IPS DF 4.7 (cell line): ENCODE results near the gene SIRPD.

Source experiments
- DNase-seq: peaks from one replicate; pipeline ENCODE4 v3.0.0-alpha.2; 2013; ENCODE audit warnings: low spot score; ENCODE audit errors: extremely low read depth

SIRPD gene

GRCh38 chr20:1496930-1497329 is 60.6 kb downstream of the SIRPD start:
- no peak for DNase-seq

GRCh38 chr20:1494436-1494835 is 63.1 kb downstream of the SIRPD start:
- DNase-seq, result no peak

GRCh38 chr20:1493536-1493935 is 64.0 kb downstream of the SIRPD start:
- DNase-seq, result no peak

GRCh38 chr20:1491860-1492642 is 65.5 kb downstream of the SIRPD start:
- DNase-seq, result no peak

GRCh38 chr20:1491281-1491840 is 66.1 kb downstream of the SIRPD start, which contains the start of gene SIRPB2:
Gene SIRPB2, minus strand, starts transcription at chr20:1491420. Its CDS starts 61 bp downstream, at chr20:1491359.
- DNase-seq, result no peak

- no peak for DNase-seq
These were observed 66.8 kb downstream of the SIRPD start for GRCh38 chr20:1490643-1491195.

- no peak for DNase-seq
These were observed 67.6 kb downstream of the SIRPD start for GRCh38 chr20:1489764-1490436.

- no peak for DNase-seq
These were observed 68.2 kb downstream of the SIRPD start for GRCh38 chr20:1489325-1489724.

- no peak for DNase-seq
These were observed 70.9 kb downstream of the SIRPD start for GRCh38 chr20:1486566-1486965.

- no peak for DNase-seq
These were observed 72.9 kb downstream of the SIRPD start for GRCh38 chr20:1484438-1485116.
